NB4 (cell line): ENCODE results near the gene UBA52.

Source experiments
- CTCF ChIP-seq: IDR thresholded peaks from one replicate; pipeline ENCODE4 v1.5.1; 2012; ENCODE audit warnings: low read depth, low read length
- MAX ChIP-seq: IDR thresholded peaks from 2 replicates; pipeline ENCODE4 v1.6.1; 2011; ENCODE audit warnings: low read depth, low read length

- TF ChIP-seq CTCF (peak; percentile 62), MAX (peak; percentile 39; the same call in 1 of the 2 replicates)
Observed at GRCh38 chr19:18588611-18589379, 17.1 kb downstream of the UBA52 start, which contains the start of gene REX1BD.
